GM12878 (cell line): Measurements from ENCODE around the gene ADAMTS14. TPM values are rescaled to one million over a fixed set of nuclear protein-coding genes. Genes with fewer than 3 reads are reported as not detected.

ENCODE experiments used
- ATAC-seq: fragments of 200-7000 bp; cut with Tn5 transposase; 3 replicates; pipeline ENCODE4 v1.9.1; 2020; ENCODE audit warnings: mild to moderate bottlenecking, moderate library complexity
- BruUV-seq: library from RNA; stranded (reverse); fragments of 400-500 nt; replicated peaks from 2 replicates; lab custom pipeline; 2021; lab: Mats Ljungman, UMichigan
- CTCF ChIA-PET: fragments of 300-600 bp; sonication (Branson Sonifier 250); formaldehyde crosslinking; extraction: SDS; loops from one replicate; lab custom pipeline; 2021; ENCODE audit warnings: inconsistent platforms; lab: Yijun Ruan, JAX
- POLR2A ChIA-PET: fragments of 350-600 bp; formaldehyde crosslinking; extraction: SDS; loops from one replicate; lab custom pipeline; 2021; ENCODE audit warnings: inconsistent platforms; lab: Charles Lee
- RAD21 ChIA-PET: fragments of 300-600 bp; sonication (Branson Sonifier 250); formaldehyde crosslinking; loops from one replicate; lab custom pipeline; 2023; ENCODE audit warnings: antibody characterized with exemption; ENCODE audit not compliant: unreplicated experiment; lab: Charles Lee
- SMC1A ChIA-PET: fragments of 300-600 bp; sonication (Branson Sonifier 250); formaldehyde crosslinking; loops from one replicate; lab custom pipeline; 2023; ENCODE audit not compliant: unreplicated experiment, uncharacterized antibody; lab: Charles Lee
- DNase-seq: peaks from one replicate; pipeline ENCODE4 v3.0.0-alpha.2; 2011; ENCODE audit warnings: low read depth, low spot score
- FAIRE-seq: peaks from 3 replicates; lab custom pipeline; 2011; peaks lifted over from hg19 to GRCh38; lab: Jason Lieb, UNC
- H2AFZ ChIP-seq: 2 replicates; pipeline ENCODE4 v1.6.0; 2011; ENCODE audit warnings: low read depth, low read length, control low read depth; ENCODE audit not compliant: control insufficient read depth
- H3K27ac ChIP-seq: 2 replicates; pipeline ENCODE4 v1.5.1; 2011; ENCODE audit warnings: control low read depth; ENCODE audit not compliant: control insufficient read depth, insufficient read depth
- H3K27me3 ChIP-seq, 2 experiments: replicated peaks in 1 of 2; 2 replicates each; pipeline versions ENCODE4 v1.6.0 to v1.6.1; 2011; ENCODE audit warnings: low read length in 1 of 2; ENCODE audit not compliant: control insufficient read depth in 2 of 2, insufficient read depth in 2 of 2
- H3K36me3 ChIP-seq, 2 experiments: 2 replicates each; pipeline ENCODE4 v1.5.1; 2011; ENCODE audit warnings: low read length in 1 of 2; ENCODE audit not compliant: control insufficient read depth in 2 of 2, insufficient read depth in 2 of 2
- H3K4me1 ChIP-seq: 2 replicates; pipeline ENCODE4 v1.6.1; 2011; ENCODE audit warnings: mild to moderate bottlenecking, low read length, moderate library complexity, mixed read lengths; ENCODE audit not compliant: control insufficient read depth, insufficient read depth
- H3K4me2 ChIP-seq: 2 replicates; pipeline ENCODE4 v1.6.0; 2011; ENCODE audit warnings: control low read depth; ENCODE audit not compliant: control insufficient read depth, insufficient read depth
- H3K4me3 ChIP-seq: fragments of 200-600 bp; sonication (generic); 2 replicates; pipeline ENCODE4 v1.5.1; 2016
- H3K79me2 ChIP-seq: 2 replicates; pipeline ENCODE4 v1.6.0; 2011; ENCODE audit warnings: low read length; ENCODE audit not compliant: control insufficient read depth, insufficient read depth
- H3K9ac ChIP-seq: 2 replicates; pipeline ENCODE4 v1.8.0; 2011; ENCODE audit warnings: low read length, control low read depth, mixed read lengths; ENCODE audit not compliant: control insufficient read depth, insufficient read depth
- H3K9me3 ChIP-seq: replicated peaks from 3 replicates; pipeline ENCODE4 v1.5.1; 2011; ENCODE audit warnings: mild to moderate bottlenecking, low read length; ENCODE audit not compliant: control insufficient read depth, insufficient read depth
- H4K20me1 ChIP-seq: 2 replicates; pipeline ENCODE4 v1.6.0; 2011; ENCODE audit not compliant: control insufficient read depth, insufficient read depth
- ATF7 ChIP-seq: fragments of 450-650 bp; IDR thresholded peaks from 2 replicates; pipeline ENCODE4 v1.6.1; 2016; ENCODE audit warnings: low read depth, mild to moderate bottlenecking
- CEBPZ ChIP-seq: fragments of 150-350 bp; IDR thresholded peaks from 2 replicates; pipeline ENCODE4 v1.6.1; 2016; ENCODE audit warnings: low read depth, low read length
- CHD2 ChIP-seq: IDR thresholded peaks from 2 replicates; pipeline ENCODE4 v1.6.1; 2011; ENCODE audit warnings: low read depth, low read length, improper control_type of control experiment, borderline replicate concordance
- GATAD2B ChIP-seq: fragments of 450-650 bp; conservative IDR thresholded peaks from 2 replicates; pipeline ENCODE4 v1.6.1; 2017; ENCODE audit warnings: low read depth, mild to moderate bottlenecking, moderate library complexity
- IRF3 ChIP-seq: fragments of 450-650 bp; IDR thresholded peaks from 2 replicates; pipeline ENCODE4 v1.6.1; 2014; ENCODE audit warnings: mild to moderate bottlenecking
- KAT2A ChIP-seq: conservative IDR thresholded peaks from 2 replicates; pipeline ENCODE4 v1.6.1; 2011; ENCODE audit warnings: low read depth, low read length; ENCODE audit not compliant: control insufficient read depth
- MTA3 ChIP-seq: IDR thresholded peaks from 2 replicates; pipeline ENCODE4 v1.6.1; 2012; ENCODE audit warnings: low read length, inconsistent platforms, borderline replicate concordance
- MYB ChIP-seq: fragments of 150-350 bp; IDR thresholded peaks from 2 replicates; pipeline ENCODE4 v1.6.1; 2014; ENCODE audit warnings: mild to moderate bottlenecking, low read depth, low read length, borderline replicate concordance
- NFYA ChIP-seq: IDR thresholded peaks from 2 replicates; pipeline ENCODE4 v1.6.1; 2011; ENCODE audit warnings: low read depth, mild to moderate bottlenecking, low read length, improper control_type of control experiment, borderline replicate concordance
- TCF7 ChIP-seq: IDR thresholded peaks from 2 replicates; pipeline ENCODE4 v1.6.1; 2014; ENCODE audit warnings: antibody characterized with exemption, borderline replicate concordance
- ZNF622 ChIP-seq: fragments of 450-650 bp; IDR thresholded peaks from 2 replicates; pipeline ENCODE4 v1.6.1; 2017; ENCODE audit warnings: mild to moderate bottlenecking, inconsistent platforms
- WGBS: methylation state at CpG from one replicate; pipeline ENCODE4 v1.1.6; 2016; ENCODE audit warnings: low lambda C conversion rate; ENCODE audit not compliant: insufficient replicate concordance, insufficient coverage; ENCODE audit errors: missing lambda C conversion rate; 5-methylcytosine and 5-hydroxymethylcytosine counted together
- in situ Hi-C: fragments of 300-500 bp; cut with MboI; formaldehyde crosslinking; loops from 9 replicates; pipeline ENCODE4 v1.14.3; 2018; ENCODE audit warnings: mixed read lengths
- intact Hi-C: fragments of 100-400 bp; cut with micrococcal nuclease; formaldehyde crosslinking; loops from one replicate; pipeline ENCODE4 v1.14.2; 2022; ENCODE audit not compliant: unreplicated experiment
- polyA plus RNA-seq, 11 experiments: library from polyadenylated mRNA; depleted of rRNA in 4 of 11; unstranded in 6 of 11; stranded (reverse) in 5 of 11; fragments of >200 nt; fragmentation: Nextera tagmentation in 4 of 11; fragmentation: Illumina TruSeq in 1 of 11; extraction: Ambion mirVana in 4 of 11; extraction: Trizol in 1 of 11; gene quantifications; 1 replicate in 1 of 11; 2 replicates in 10 of 11; pipeline versions ENCODE4 v1.2.1 to v1.2.3, GENCODE V29; 2011 to 2016; ENCODE audit warnings: inconsistent platforms in 2 of 11, missing spikeins in 2 of 11, low read depth in 1 of 11
- total RNA-seq, 4 experiments: library from RNA; depleted of rRNA in 3 of 4; stranded (reverse); fragments of >200 nt in 3 of 4; fragmentation: Illumina TruSeq in 1 of 4; extraction: Trizol in 1 of 4; gene quantifications; 2 replicates each; pipeline versions ENCODE4 v1.2.1 to v1.2.3, GENCODE V29; 2013 to 2021

The ADAMTS14 gene
- total and polyA plus RNA-seq, 10 of the 15 experiments (the other 5 are each of a cell fraction or from before 2014, with no cell fraction given): 0.03 to 0.05 TPM; not detected in 8

GRCh38 chr10:70773965-70774809, 101.9 kb downstream of the ADAMTS14 start:
- Histone ChIP-seq H3K4me1 (no peaks in the 10 kb centered on the region), H3K27ac (no peak overlapping the region), H3K9me3 (no peaks in the 10 kb centered on the region), H3K4me3 (no peak overlapping the region), H3K36me3 (no peaks in the 10 kb centered on the region), H3K27me3 (no peaks in the 10 kb centered on the region; a peak in 1 of 4 replicates), H2AFZ (no peak overlapping the region), H3K4me2 (no peak overlapping the region), H3K79me2 (no peaks in the 10 kb centered on the region), H4K20me1 (no peaks in the 10 kb centered on the region), H3K9ac (no peak overlapping the region)
- TF ChIP-seq ATF7: no peak
- no peak for TF ChIP-seq ZNF622
- TF ChIP-seq NFYA: no peak
- BruUV-seq: no TSS peak
- no peak for ATAC-seq
- ChIA-PET SMC1A (no interaction called here), POLR2A (interaction anchor here (0.6 to 0.9 kb wide), 2 partner anchors 97 to 1464 kb away, joined by 3 to 4 read pairs; no protein-coding TSS in a partner anchor), RAD21 (no interaction called here), CTCF (no interaction called here)
- no peak for DNase-seq
- in situ Hi-C loops: no loop called here
- intact Hi-C loops: no loop called here
- FAIRE-seq: no peak
- 32% methylated on average over 12 of the region's 14 CpGs for WGBS

GRCh38 chr10:70774810-70775678, 102.7 kb downstream of the ADAMTS14 start:
- Histone ChIP-seq H3K4me3 (no peak overlapping the region), H3K36me3 (no peaks in the 10 kb centered on the region), H3K4me2 (no peak overlapping the region), H3K9ac (no peak overlapping the region), H3K27me3 (no peaks in the 10 kb centered on the region; a peak in 1 of 4 replicates), H3K79me2 (no peaks in the 10 kb centered on the region), H3K9me3 (no peaks in the 10 kb centered on the region), H3K4me1 (no peaks in the 10 kb centered on the region), H3K27ac (no peak overlapping the region), H2AFZ (no peak overlapping the region), H4K20me1 (no peaks in the 10 kb centered on the region)
- in situ Hi-C loops (no loop called here), intact Hi-C loops (no loop called here)
- FAIRE-seq (no peak), DNase-seq (no peak), ATAC-seq (no peak)
- WGBS: 26% methylated on average over 14 of the region's 14 CpGs
- ChIA-PET RAD21 (no interaction called here), SMC1A (no interaction called here), POLR2A (no interaction called here), CTCF (no interaction called here)
- BruUV-seq: no TSS peak
- TF ChIP-seq CEBPZ (no peak), CHD2 (no peak), GATAD2B (no peak), MTA3 (no peak), TCF7 (no peak), KAT2A (no peak), IRF3 (no peak), MYB (no peak)
